ENCODE measurements around the gene HPSE2. TPM values are rescaled to one million over a fixed set of nuclear protein-coding genes. Genes with fewer than 3 reads are reported as not detected.

HPSE2 gene
- total RNA-seq, 1 donor from 2014 or later: not detected

- H3K27me3 Mint-ChIP-seq (ENCODE audit: unreplicated experiment): no peaks in the 10 kb centered on the region
- DNase-seq (ENCODE audit: low spot score): no peak
- no peak overlapping the region for H3K27ac Mint-ChIP-seq (ENCODE audit: unreplicated experiment)
- H3K4me3 Mint-ChIP-seq (ENCODE audit: unreplicated experiment): no peak overlapping the region
- no peaks in the 10 kb centered on the region for H3K9me3 Mint-ChIP-seq (ENCODE audit: unreplicated experiment)
- peaks cover 8% of the 10 kb centered on the region for H3K4me1 Mint-ChIP-seq (ENCODE audit: unreplicated experiment)
- TF ChIP-seq CTCF (IDR thresholded peaks at IDR 0.05; ENCODE audit: unreplicated experiment): no peak
- no peaks in the 10 kb centered on the region for H3K36me3 Mint-ChIP-seq (ENCODE audit: low read depth, unreplicated experiment)
These were observed 616.2 kb downstream of the HPSE2 start for GRCh38 chr10:98619446-98619845.

GRCh38 chr10:98617906-98618520, 617.6 kb downstream of the HPSE2 start:
- peaks cover 8% of the 10 kb centered on the region for H3K4me1 Mint-ChIP-seq (ENCODE audit: unreplicated experiment)
- H3K4me3 Mint-ChIP-seq (ENCODE audit: unreplicated experiment): no peak overlapping the region
- no peak overlapping the region for H3K27ac Mint-ChIP-seq (ENCODE audit: unreplicated experiment)
- H3K27me3 Mint-ChIP-seq (ENCODE audit: unreplicated experiment): no peaks in the 10 kb centered on the region
- no peak for DNase-seq (ENCODE audit: low spot score)
- TF ChIP-seq CTCF (IDR thresholded peaks at IDR 0.05; ENCODE audit: unreplicated experiment): no peak
- H3K36me3 Mint-ChIP-seq (ENCODE audit: low read depth, unreplicated experiment): no peaks in the 10 kb centered on the region
- H3K9me3 Mint-ChIP-seq (ENCODE audit: unreplicated experiment): no peaks in the 10 kb centered on the region

- no peak overlapping the region for H3K4me3 Mint-ChIP-seq (ENCODE audit: unreplicated experiment)
- no peaks in the 10 kb centered on the region for H3K9me3 Mint-ChIP-seq (ENCODE audit: unreplicated experiment)
- DNase-seq (ENCODE audit: low spot score): no peak
- no peaks in the 10 kb centered on the region for H3K36me3 Mint-ChIP-seq (ENCODE audit: low read depth, unreplicated experiment)
- no peak for TF ChIP-seq CTCF (IDR thresholded peaks at IDR 0.05; ENCODE audit: unreplicated experiment)
- no peaks in the 10 kb centered on the region for H3K27me3 Mint-ChIP-seq (ENCODE audit: unreplicated experiment)
- H3K4me1 Mint-ChIP-seq (ENCODE audit: unreplicated experiment): no peaks in the 10 kb centered on the region
- no peak overlapping the region for H3K27ac Mint-ChIP-seq (ENCODE audit: unreplicated experiment)
These were observed 622.2 kb downstream of the HPSE2 start for GRCh38 chr10:98613446-98613845.

- Mint-ChIP-seq H3K27me3 (ENCODE audit: unreplicated experiment) (no peaks in the 10 kb centered on the region), H3K4me1 (ENCODE audit: unreplicated experiment) (no peaks in the 10 kb centered on the region), H3K36me3 (ENCODE audit: low read depth, unreplicated experiment) (no peaks in the 10 kb centered on the region), H3K9me3 (ENCODE audit: unreplicated experiment) (no peaks in the 10 kb centered on the region), H3K4me3 (ENCODE audit: unreplicated experiment) (no peak overlapping the region), H3K27ac (ENCODE audit: unreplicated experiment) (no peak overlapping the region)
- DNase-seq (ENCODE audit: low spot score): no peak
- no peak for TF ChIP-seq CTCF (IDR thresholded peaks at IDR 0.05; ENCODE audit: unreplicated experiment)
These were observed 624.2 kb downstream of the HPSE2 start for GRCh38 chr10:98611436-98611835.

- no peak for TF ChIP-seq CTCF (IDR thresholded peaks at IDR 0.05; ENCODE audit: unreplicated experiment)
- Mint-ChIP-seq H3K36me3 (ENCODE audit: low read depth, unreplicated experiment) (no peaks in the 10 kb centered on the region), H3K9me3 (ENCODE audit: unreplicated experiment) (no peaks in the 10 kb centered on the region), H3K27me3 (ENCODE audit: unreplicated experiment) (no peaks in the 10 kb centered on the region), H3K4me3 (ENCODE audit: unreplicated experiment) (no peak overlapping the region), H3K4me1 (ENCODE audit: unreplicated experiment) (no peaks in the 10 kb centered on the region), H3K27ac (ENCODE audit: unreplicated experiment) (no peak overlapping the region)
- DNase-seq (ENCODE audit: low spot score): no peak
These were observed 624.8 kb downstream of the HPSE2 start for GRCh38 chr10:98610836-98611235.

All from endothelial cell (in vitro differentiated cells).